Measurements from ENCODE around the gene NAV2.

DNA sequence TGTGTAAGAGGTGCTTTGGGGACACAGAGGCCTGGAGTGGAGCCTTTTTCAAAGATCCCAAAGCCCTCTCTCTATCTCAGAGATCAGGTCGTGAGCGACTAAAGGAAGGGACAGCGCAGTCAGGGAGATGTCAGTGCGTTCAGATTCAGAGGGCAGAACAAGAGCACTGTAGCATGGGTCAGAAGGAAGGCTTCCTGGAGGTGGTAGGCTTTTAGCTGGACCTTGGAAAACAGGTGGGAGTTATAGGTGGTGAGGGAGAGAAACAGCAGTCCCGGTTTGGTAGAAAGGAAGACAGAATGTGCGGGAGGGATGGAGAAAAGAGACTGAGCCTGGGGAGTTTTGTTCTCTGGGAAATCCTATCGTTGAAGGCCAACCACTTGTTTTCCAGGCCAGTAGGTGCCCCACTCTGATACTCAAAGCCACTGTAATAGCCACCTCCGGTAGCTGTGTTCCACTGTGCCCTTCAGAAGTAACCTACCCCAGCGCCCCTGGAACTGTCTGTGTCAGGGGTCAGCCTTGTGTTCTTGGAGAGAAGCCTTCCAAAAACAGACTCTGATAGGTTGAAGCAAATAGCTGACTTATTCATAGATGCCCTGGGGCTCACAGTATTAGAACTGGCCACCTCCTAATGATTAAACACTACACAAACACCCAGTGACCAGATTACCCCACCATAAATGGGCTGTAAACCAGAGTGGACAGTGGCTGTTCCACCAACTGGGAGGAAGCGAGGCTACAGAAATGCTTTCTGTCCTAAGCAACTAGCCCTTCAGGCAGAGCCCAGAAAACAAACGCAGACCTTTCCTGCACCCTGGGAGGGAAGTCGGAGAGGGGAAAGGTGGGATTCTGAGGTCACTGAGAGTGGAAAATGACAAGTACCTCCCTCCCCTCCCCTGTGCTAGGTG lies 289.9 kb downstream of the NAV2 start:
- no peak for TF ChIP-seq POLR2A (IDR thresholded peaks at IDR 0.05; ENCODE audit: low read length)
- no peak for TF ChIP-seq GATA1 (IDR thresholded peaks at IDR 0.05; ENCODE audit: low read depth, low read length)

All from erythroblast (primary cell).